ENCODE results near the gene NCLN.
"Not testable (repeated sequence)": the region's sequence is repeated elsewhere in the genome, so short reads cannot be mapped to it uniquely, and the experiment has no call there.

The NCLN gene

DNA sequence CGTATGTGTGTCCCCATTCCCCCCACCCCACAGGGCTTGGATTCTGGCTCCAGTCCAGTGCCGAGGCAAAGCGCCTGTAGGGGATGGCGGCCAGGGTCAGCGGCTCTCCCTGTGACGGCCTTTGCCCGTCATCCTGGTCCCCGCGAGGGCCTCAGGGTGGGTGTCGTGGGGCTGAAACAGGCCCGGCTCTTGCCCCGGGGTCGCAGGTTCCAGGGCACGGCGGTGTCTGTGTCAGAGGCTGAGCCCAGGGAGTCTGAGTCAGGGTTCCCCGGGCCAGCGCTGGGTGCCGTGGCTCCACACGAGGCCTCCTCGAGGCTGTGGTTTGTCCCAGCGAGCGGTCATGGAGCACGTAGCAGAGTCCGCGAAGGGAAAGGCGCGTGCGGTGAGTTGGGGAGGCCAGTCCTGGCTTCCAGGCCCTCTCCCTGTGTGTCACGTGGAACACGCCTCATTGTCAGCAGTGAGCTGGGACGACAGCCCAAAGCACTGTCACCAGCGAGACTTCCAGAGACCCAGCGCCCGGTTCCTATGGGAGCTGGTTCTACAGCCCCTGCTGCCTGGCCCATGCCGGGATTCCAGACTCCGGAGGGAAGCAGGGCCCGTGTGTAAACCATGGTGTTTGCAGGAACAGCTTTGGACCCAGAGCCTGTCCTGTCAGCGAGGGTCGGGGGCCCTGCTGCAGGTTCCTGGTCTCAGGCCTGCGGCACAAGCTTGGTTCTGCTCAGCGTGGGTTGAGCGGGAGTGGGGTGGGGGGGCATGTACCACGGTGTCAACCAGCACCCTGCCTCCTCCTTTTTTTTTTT, 13.4 kb downstream of the NCLN start:
- DNase-seq (ENCODE audit: low read depth in 2 of 2): no peak

DNA sequence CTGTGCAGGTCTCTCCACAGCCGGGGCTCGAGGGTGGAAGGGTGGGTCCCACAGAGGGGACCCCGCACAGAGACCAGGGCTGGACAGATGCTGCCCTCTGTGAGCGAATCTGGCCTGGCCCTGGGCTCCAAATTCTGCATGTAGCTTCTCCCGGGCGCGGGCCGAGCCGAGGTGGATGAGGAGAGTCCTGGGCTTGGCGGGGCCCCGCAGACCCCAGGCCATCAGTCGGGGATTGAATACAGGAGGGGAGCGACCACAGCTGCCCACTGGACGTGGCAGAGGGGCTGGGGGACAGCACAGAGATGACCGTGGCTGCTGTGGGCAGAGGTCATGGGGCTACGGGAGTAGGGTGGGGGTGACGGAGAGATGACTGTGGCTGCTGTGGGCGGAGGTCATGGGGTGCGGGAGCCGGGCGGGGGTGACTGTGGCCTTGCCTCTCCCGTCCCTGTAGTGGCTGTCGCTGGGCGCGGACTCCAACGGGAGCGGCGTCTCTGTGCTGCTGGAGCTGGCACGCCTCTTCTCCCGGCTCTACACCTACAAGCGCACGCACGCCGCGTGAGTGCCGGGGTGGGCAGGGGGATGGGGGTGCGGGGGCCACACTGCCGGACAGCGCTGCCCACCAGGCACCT, 15.5 kb downstream of the NCLN start:
- DNase-seq (ENCODE audit: low read depth in 2 of 2): no peak

DNA sequence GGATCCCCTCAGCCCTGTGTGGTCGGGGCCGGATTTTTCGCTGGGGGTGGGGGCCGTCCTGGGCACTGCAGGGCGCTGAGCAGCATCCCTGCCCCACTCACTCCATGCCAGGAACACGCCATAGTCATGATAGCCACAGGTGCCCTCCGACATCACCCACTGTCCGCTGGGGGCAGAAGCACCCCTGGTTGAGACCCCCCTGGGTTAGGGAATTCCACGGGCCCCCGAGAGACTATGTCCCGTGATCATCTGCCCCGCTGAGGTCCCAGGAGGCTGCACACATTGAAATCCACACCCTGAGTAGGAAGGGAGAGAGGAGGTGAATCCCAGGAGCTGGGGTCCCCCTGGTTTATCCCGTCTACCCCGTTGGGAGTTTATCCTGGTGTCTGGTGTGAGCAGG, 16.2 kb downstream of the NCLN start:
- no peak for DNase-seq (ENCODE audit: low read depth in 2 of 2)

DNA sequence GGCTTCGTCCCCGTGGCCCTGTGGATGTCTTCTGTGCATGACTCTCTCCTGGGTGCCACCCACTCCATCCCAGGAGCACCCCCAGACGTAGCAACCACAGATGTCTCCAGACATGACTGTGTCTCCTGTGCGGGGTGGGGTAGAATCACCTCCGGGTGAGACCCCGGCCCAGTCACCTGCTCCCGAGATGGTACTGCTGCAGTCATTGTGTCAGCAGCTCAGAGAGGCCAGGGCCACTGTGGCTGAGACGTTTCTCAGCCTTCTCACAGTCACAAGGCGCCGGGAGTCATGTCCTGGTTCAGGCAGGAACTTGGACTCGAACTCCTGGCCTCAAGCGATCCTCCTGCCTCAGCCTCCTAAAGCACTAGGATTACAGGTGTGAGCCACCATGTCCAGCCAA, 16.6 kb downstream of the NCLN start:
- no peak for DNase-seq (ENCODE audit: low read depth in 2 of 2)

DNA sequence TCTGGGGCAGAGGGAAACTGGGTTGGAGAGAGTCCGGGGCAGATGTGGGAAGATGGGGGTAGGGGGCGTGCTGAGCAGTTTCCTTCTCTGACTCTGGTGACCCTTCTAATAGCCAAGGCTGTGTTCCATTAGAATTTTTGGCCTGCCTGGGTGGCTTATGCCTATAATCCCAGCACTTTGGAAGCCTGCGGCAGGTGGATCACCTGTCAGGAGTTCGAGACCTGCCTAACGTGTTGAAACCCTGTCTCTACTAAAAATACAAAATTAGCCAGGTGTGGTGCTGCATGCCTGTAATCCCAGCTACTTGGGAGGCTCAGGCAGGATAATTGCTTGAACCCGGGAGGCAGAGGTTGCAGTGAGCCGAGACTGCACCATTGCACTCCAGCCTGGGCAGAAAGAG, 17.2 kb downstream of the NCLN start:
- DNase-seq (ENCODE audit: low read depth in 2 of 2): not testable (repeated sequence)

DNA sequence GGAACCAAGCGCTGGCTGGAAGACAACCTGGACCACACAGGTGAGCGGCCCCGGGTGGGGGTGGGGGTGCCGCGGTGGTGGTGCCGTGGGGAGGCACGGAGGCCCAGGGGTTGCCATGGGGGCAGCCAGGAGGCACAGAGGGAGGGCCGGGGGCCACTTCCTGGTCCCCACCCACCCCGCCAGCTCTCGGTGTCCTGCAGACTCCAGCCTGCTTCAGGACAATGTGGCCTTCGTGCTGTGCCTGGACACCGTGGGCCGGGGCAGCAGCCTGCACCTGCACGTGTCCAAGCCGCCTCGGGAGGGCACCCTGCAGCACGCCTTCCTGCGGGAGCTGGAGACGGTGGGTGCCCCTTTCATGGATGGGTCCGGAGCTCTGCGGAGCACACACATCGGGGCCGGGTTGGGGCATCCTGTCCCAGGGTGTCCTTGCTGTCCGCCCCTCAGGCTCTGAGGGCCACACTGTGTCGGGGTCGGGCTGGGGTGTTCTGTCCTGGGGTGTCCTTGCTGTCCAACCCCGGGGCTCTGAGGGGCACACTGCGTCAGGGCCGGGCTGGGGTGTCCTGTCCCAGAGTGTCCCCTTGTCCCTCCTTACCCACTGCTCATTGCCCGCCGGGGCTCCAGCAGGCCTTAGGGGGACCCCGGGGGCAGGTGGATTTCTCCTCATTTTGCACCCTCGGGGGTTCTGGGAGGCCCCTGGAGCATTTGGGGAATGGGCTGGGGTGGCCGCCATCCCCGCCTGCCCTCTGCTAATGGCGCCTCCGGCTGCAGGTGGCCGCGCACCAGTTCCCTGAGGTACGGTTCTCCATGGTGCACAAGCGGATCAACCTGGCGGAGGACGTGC, 18.3 kb downstream of the NCLN start:
- no peak for DNase-seq (ENCODE audit: low read depth in 2 of 2)

DNA sequence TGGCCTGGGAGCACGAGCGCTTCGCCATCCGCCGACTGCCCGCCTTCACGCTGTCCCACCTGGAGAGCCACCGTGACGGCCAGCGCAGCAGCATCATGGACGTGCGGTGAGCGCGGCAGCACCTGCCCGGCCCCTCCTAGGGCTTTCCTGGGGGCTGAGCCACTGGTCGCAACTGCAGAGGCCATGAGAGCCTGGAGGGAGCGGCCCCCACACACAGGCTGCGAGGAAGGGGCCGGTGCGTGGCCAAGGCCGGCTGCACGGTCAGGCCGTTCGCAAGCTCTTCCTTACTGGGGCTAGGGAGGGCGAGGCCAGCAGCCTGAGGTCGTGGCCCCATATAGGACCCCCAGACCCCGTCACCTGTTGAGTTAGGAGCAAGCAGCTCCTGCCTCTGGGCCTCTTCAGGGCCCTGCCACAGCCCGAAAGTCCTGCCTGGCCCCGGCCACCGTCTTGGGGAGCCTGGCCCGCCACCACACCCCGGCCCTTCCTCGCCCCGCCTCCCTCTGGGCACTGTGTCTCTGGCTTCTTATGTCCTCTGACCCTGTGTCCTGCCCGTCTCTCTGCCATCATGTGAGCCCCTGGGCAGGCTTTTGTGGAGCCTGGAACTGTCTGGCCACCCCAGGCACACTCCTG, 19.0 kb downstream of the NCLN start:
- no peak for DNase-seq (ENCODE audit: low read depth in 2 of 2)

DNA sequence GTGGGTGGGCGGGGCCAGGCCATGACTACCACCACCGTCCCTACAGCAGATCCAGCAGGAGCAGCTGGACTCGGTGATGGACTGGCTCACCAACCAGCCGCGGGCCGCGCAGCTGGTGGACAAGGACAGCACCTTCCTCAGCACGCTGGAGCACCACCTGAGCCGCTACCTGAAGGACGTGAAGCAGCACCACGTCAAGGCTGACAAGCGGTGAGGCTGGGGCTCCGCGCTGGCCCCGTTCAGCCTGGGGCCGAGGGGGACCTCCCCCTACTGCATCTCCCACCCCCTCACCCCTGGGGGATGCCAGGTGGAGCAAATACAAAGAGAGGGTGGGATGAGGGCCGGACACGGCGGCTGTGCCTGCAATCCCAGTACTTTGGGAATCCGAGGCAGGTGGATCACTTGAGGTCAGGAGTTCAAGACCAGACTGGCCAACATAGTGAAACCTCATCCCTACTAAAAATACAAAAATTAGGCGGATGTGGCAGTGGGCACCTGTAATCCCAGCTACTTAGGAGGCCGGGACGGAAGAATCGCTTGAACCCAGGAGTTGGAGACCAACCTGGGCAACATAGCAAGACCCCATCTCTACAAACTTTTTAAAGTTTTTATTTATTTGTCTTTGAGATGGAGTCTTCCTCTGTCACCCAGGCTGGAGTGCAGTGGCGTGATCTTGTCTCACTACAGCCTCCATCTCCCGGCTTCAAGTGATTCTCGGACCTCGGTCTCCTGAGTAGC, 20.7 kb downstream of the NCLN start:
- DNase-seq (ENCODE audit: low read depth in 2 of 2): no peak

DNA sequence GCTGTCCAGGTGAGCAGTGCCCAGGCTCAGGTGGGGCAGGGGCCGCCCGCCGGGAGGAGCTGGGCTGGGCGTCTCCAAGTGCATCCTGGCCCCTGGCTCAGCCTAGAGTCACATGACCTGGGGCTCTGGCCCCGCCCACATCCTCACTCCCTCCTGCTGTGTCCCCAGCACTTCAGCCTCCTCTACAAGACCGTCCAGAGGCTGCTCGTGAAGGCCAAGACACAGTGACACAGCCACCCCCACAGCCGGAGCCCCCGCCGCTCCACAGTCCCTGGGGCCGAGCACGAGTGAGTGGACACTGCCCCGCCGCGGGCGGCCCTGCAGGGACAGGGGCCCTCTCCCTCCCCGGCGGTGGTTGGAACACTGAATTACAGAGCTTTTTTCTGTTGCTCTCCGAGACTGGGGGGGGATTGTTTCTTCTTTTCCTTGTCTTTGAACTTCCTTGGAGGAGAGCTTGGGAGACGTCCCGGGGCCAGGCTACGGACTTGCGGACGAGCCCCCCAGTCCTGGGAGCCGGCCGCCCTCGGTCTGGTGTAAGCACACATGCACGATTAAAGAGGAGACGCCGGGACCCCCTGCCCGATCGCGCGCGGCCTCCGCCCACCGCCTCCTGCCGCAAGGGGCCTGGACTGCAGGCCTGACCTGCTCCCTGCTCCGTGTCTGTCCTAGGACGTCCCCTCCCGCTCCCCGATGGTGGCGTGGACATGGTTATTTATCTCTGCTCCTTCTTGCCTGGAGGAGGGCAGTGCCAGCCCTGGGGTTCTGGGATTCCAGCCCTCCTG, 21.9 kb downstream of the NCLN start:
- DNase-seq (ENCODE audit: low read depth in 2 of 2): no peak

DNA sequence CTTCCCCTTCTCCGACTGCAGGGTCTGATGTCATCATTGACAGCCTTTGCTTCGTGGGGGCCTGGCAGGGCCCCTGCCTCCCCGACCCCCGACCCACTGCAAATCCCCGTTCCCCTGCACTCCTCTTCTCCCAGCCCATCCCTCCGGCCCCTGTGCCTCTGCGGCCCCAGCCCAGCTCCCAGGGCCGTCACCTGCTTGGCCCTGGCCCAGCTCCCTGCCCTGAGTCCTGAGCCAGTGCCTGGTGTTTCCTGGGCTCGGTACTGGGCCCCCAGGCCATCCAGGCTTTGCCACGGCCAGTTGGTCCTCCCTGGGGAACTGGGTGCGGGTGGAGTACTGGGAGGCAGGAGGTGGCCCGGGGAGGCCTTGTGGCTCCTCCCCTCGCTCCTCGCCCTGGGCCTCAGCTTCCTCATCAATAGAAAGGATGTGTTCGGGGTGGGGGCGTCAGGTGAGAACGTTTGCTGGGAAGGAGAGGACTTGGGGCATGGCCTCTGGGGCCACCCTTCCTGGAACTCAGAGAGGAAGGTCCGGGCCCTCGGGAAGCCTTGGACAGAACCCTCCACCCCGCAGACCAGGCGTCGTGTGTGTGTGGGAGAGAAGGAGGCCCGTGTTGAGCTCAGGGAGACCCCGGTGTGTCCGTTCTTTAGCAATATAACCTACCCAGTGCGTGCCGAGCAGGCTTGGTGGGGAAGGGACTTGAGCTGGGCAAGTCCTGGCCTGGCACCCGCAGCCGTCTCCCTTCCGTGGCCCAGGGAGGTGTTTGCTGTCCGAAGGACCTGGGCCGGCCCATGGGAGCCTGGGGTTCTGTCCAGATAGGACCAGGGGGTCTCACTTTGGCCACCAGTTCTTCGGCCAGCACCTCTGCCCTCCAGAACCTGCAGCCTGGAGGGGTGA, 22.8 kb downstream of the NCLN start:
- DNase-seq (ENCODE audit: low read depth in 2 of 2): no peak

DNA sequence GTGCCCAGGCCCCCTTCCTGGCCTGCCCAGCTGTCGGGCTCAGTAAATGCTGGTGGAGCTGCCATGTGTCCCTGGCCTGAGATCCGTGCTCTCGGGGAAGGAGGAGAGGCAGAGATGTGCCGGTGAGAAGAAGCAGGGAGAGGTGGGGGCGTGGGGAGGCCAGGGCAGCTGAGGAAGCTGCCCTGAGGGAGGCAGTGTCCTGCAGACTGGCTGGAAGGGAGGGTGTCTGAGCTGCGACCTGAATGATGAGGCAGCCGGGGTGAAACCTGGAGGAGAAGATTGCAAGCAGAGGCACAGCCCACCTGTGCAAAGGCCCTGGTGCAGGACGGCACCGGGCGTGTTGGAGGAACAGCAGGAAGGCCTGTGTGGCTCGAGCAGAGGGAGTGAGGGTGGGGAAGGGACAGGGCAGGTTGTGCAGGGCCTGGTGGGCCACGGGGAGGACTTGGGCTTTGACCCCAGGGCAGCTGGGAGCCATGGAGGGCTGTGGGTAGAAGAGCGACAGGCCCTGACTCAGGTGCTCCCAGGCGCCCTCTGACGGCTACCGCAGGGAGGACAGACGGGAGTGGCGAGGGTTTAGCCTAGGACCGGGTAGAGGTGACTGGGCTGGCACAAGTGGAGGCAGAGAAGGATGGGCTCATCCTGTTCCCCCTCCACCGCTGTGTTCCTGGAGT, 24.8 kb downstream of the NCLN start:
- peak; percentile 42 to 47 for DNase-seq (ENCODE audit: low read depth in 2 of 2)

DNA sequence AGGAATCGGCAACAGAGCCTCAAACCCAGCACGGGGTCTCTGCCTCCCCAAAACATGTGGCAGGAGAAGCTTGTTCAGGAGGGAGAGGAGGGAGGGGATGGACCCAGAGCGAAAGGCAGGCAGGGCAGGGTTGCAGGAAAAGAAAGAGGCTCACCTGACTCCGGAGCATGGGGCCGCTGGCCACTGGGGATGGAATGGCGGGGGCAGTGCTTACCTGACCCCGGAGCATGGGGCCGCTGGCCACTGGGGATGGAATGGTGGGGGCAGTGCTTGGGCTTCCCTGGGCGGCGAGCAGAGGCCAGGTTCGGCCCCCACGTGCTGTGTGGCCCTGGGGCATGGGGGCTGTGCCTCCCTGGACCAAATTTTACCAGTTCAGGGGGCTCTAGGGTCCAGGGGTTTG, 25.5 kb downstream of the NCLN start:
- DNase-seq (ENCODE audit: low read depth in 2 of 2): no peak

DNA sequence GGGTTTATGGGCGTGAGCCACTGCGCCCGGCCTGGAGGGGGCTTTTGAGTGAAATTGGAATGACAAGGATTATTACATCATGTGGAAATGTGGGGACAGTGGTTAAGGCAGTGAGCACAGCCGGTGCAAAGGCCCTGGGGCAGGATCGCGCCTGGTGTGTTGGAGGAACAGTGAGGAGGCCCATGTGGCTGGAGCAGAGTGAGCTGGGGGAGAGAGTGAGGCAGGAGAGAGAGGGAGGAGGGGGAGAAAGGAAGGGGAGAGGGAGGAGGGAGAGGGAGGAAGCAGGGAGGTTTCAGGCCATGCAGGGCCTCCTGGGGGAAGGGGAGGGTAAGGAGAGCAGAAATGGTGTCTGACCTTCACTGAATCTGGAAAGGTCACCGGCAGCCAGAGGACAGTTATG, 27.4 kb downstream of the NCLN start:
- DNase-seq (ENCODE audit: low read depth in 2 of 2): no peak

DNA sequence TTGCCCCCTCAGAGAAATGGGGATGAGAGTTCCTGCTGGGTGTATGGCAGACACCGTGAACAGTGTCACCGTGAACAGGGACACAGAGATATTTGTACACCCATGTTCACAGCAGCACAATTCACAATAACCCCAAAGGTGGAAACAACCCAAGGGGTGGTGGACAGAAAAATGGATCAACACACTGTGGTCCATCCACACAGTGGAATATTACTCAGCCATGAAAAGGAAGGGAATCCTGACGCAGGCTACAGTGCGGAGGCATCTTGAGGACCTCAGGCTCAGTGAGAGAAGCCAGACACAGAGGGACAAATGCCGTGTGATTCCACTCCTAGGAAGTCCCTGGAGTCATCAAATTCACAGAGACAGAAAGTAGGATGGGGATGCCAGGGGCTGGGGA, 31.1 kb downstream of the NCLN start:
- DNase-seq (ENCODE audit: low read depth in 2 of 2): no peak

DNA sequence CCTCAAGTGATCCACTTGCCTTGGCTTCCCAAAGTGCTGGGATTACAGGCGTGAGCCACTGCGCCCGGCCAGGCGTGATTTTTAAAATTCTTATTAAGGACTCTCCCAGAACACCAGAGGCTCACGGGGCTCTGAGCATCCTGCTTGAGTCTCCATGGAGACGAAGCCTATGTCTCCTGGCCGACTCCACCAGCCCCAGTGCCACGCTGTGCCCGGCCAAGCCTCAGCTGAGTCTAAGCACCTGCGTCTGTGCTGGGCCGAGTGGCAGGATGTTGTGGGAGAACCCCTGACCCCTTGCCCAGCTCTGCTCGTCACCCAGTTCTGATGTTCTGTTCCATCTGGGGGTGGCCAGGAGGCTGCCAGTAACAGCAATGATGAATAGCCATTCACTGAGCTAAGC, 34.8 kb downstream of the NCLN start:
- no peak for DNase-seq (ENCODE audit: low read depth in 2 of 2)

DNA sequence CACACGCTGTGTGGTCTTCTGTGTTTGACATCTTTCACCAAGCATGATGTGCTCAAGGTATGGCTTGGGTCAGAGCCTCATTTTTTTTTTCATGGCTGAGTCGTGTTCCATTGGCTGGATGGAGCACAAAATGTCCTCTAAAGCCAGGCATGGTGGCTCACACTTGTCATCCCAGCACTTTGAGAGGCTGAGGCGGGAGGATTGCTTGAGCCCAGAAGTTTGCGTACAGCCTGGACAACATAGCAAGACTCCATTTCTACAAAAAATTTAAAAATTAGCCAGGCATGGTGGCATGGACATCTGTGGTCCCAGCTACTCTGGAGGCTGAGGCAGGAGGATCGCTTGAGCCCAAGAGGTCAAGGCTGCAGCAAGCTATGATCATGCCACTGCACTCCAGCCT, 35.8 kb downstream of the NCLN start:
- not testable (repeated sequence) for DNase-seq (ENCODE audit: low read depth in 2 of 2)

DNA sequence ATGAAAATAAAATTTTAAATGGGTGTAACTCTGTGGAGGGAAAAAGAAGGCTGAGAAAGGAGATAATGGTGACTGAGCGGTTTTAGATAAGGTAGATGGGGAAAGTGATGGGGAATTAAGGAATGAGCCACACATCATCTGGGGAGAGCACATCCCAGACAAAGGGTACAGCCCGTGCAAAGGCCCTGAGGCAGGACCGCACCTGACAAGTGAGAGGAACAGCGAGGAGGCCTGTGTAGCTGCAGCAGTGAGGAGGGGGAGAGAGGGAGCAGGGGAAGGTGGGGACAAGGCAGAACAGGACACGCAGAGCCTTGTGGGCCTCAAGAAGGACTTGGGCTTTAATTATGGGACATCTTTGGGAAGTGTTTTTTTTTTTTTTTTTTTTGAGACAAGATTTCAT, 37.0 kb downstream of the NCLN start:
- no peak for DNase-seq (ENCODE audit: low read depth in 2 of 2)

DNA sequence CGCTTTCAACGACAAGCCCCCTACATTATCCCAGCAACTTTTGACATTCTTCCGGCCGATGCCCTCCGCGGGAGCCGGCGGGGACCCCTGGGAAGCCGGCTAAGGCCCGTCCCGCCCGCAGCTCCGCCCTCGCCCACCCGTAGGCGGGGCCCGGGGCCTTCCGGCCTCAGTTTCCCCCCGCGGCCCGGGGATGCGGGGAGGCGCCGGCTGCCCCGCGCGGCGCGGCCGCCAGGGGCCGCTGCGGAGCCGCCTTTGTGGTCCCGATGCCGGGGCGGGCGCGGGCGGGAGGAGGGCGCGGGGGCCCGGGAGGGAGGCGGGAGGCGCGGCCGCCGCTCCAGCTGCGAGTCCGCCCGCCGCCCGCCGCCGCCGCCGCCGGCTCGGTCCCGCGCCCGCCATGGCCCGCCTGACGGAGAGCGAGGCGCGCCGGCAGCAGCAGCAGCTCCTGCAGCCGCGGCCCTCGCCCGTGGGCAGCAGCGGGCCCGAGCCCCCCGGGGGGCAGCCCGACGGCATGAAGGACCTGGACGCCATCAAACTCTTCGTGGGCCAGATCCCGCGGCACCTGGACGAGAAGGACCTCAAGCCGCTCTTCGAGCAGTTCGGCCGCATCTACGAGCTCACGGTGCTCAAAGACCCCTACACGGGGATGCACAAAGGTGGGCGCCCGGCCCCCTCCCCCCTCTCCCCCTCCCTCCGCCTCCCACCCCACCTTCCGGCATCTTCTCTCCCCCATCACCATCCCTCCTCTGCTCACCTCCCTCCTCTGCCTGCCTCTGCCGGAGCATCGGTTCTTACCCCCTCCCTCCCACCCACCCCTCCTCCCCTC, 38.8 kb downstream of the NCLN start, which contains the start of gene CELF5:
TSS of gene CELF5 (plus strand) at position 316 of the 823 bp plus-strand sequence. CDS start at position 395, 79 bp downstream.
- peak; percentile 14 to 56 for DNase-seq (ENCODE audit: low read depth in 2 of 2)

Measured in stimulated activated CD8-positive, alpha-beta memory T cell treated with anti-CD3 and anti-CD28 coated beads, Interleukin-7, amount 100 ng/mL, for 4 hours (primary cell).